Measurements from ENCODE around the gene CHPF.

CHPF gene

DNA sequence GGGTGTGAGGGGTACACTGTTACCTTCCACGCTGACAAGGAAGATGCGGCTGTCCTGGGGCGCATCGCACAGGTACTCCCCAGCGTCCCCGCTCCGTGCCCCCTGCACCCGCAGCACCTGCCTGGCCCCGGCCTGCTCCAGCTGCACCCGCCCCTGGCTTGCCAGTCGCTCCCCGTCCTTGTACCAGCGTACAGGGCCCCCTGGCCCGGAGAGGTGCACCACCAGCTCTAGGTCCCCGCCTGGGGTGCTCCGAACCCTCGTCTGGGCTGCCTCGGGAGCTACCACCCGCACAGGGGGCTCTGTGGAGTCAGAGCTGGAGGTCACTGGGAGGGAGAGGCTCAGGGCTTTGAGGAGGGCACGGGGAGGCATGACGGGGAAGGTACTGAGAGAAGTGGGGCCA is 13.7 kb upstream of the CHPF start:
- Histone ChIP-seq H3K4me1 (ENCODE audit: control insufficient read depth, insufficient read depth, low read length) (no peaks in the 10 kb centered on the region), H3K27ac (ENCODE audit: extremely low read depth, low read depth, low read length) (no peak overlapping the region), H3K9me3 (ENCODE audit: control insufficient read depth, insufficient read depth, low read depth, low read length) (no peaks in the 10 kb centered on the region), H3K4me3 (ENCODE audit: low read depth, low read length) (no peak overlapping the region), H3K36me3 (ENCODE audit: control insufficient read depth in 2 of 2, insufficient read depth in 1 of 2, low read length in 2 of 2) (peaks cover 0 to 53% of the 10 kb centered on the region in 2 experiments; a peak in 1 of 3 replicates)
- TF ChIP-seq GLIS1 (tag by site-specific recombination; IDR thresholded peaks at IDR 0.05) (no peak), ZNF26 (tag by site-specific recombination; IDR thresholded peaks at IDR 0.05) (no peak), ZSCAN4 (tag by site-specific recombination; IDR thresholded peaks at IDR 0.05) (no peak), ZNF768 (tag by site-specific recombination; IDR thresholded peaks at IDR 0.05) (no peak), ZNF48 (tag by site-specific recombination; IDR thresholded peaks at IDR 0.05) (no peak), PRDM2 (tag by site-specific recombination; IDR thresholded peaks at IDR 0.05; ENCODE audit: borderline replicate concordance) (no peak), ZNF707 (tag by site-specific recombination; IDR thresholded peaks at IDR 0.05) (no peak), ZNF600 (tag by site-specific recombination; IDR thresholded peaks at IDR 0.05) (no peak), GLIS2 (tag by site-specific recombination; IDR thresholded peaks at IDR 0.05) (no peak), ZNF785 (tag by site-specific recombination; IDR thresholded peaks at IDR 0.05) (no peak), ZNF76 (tag by site-specific recombination; IDR thresholded peaks at IDR 0.05; ENCODE audit: borderline replicate concordance, low read depth) (no peak)
- TF ChIP-seq, protein P1, sequence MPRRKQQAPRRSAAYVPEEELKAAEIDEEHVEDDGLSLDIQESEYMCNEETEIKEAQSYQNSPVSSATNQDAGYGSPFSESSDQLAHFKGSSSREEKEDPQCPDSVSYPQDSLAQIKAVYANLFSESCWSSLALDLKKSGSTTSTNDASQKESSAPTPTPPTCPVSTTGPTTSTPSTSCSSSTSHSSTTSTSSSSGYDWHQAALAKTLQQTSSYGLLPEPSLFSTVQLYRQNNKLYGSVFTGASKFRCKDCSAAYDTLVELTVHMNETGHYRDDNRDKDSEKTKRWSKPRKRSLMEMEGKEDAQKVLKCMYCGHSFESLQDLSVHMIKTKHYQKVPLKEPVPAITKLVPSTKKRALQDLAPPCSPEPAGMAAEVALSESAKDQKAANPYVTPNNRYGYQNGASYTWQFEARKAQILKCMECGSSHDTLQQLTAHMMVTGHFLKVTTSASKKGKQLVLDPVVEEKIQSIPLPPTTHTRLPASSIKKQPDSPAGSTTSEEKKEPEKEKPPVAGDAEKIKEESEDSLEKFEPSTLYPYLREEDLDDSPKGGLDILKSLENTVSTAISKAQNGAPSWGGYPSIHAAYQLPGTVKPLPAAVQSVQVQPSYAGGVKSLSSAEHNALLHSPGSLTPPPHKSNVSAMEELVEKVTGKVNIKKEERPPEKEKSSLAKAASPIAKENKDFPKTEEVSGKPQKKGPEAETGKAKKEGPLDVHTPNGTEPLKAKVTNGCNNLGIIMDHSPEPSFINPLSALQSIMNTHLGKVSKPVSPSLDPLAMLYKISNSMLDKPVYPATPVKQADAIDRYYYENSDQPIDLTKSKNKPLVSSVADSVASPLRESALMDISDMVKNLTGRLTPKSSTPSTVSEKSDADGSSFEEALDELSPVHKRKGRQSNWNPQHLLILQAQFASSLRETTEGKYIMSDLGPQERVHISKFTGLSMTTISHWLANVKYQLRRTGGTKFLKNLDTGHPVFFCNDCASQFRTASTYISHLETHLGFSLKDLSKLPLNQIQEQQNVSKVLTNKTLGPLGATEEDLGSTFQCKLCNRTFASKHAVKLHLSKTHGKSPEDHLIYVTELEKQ (tag by site-specific recombination; IDR thresholded peaks at IDR 0.05; ENCODE audit: borderline replicate concordance): no peak
- ChIA-PET POLR2A (interaction anchor here (1.5 to 2.4 kb wide), 2 partner anchors 14 kb away, joined by 5 to 10 read pairs; partner anchors contain the start of genes CHPF, INHA, OBSL1 and TMEM198), CTCF (interaction anchor here (0.8 to 2.7 kb wide), 2 partner anchors 16 to 132 kb away, joined by 5 to 10 read pairs; no protein-coding TSS in a partner anchor)

Measured in HEK293 (cell line).